Heart left ventricle (tissue), 16 donors: ENCODE data around the gene NAIF1. TPM values are rescaled to one million over a fixed set of nuclear protein-coding genes. Genes with fewer than 3 reads are reported as not detected.
A peak's percentile ranks its signal among the peaks of the same experiment; 100 is the strongest.
"Not testable (repeated sequence)": the region's sequence is repeated elsewhere in the genome, so short reads cannot be mapped to it uniquely, and the experiment has no call there.

Source experiments
- ATAC-seq, 4 donors: fragments of 200-7000 bp; cut with Tn5 transposase; one replicate each; pipeline ENCODE4 v1.9.1; 2020 to 2022; ENCODE audit warnings: moderate library complexity in 4 of 4, mild to moderate bottlenecking in 3 of 4, moderate number of reproducible peaks in 1 of 4
- DNase-seq, 5 donors: peaks; one replicate each; pipeline ENCODE4 v3.0.0-alpha.2; 2020
- H3K27ac ChIP-seq, 12 donors: fragments of 200-600 bp; sonication (generic) in 4 of 12; one replicate each; pipeline versions ENCODE4 v1.5.0 to v1.8.0; 2016 to 2022; ENCODE audit warnings: mild to moderate bottlenecking in 2 of 12
- H3K27me3 ChIP-seq, 9 donors: fragments of 200-600 bp; sonication (generic) in 2 of 9; one replicate each; pipeline versions ENCODE4 v1.5.1 to v1.8.0; 2016 to 2022; ENCODE audit warnings: mild to moderate bottlenecking in 3 of 9
- H3K36me3 ChIP-seq, 9 donors: fragments of 200-600 bp; sonication (generic) in 2 of 9; one replicate each; pipeline versions ENCODE4 v1.5.0 to v1.8.0; 2018 to 2022; ENCODE audit warnings: mild to moderate bottlenecking in 2 of 9
- H3K4me1 ChIP-seq, 12 donors: fragments of 200-600 bp; sonication (generic) in 4 of 12; one replicate each; pipeline versions ENCODE4 v1.5.0 to v1.8.0; 2016 to 2022; ENCODE audit warnings: mild to moderate bottlenecking in 3 of 12
- H3K4me3 ChIP-seq, 12 donors: fragments of 200-600 bp; sonication (generic) in 4 of 12; one replicate each; pipeline versions ENCODE4 v1.5.0 to v1.8.0; 2017 to 2022; ENCODE audit warnings: mild to moderate bottlenecking in 9 of 12, moderate library complexity in 4 of 12
- H3K9me3 ChIP-seq, 12 donors: fragments of 200-600 bp; sonication (generic) in 4 of 12; one replicate each; pipeline versions ENCODE4 v1.5.0 to v1.8.0; 2016 to 2022; ENCODE audit warnings: mild to moderate bottlenecking in 1 of 12
- POLR2A ChIP-seq, 2 donors: fragments of 450-650 bp; IDR thresholded peaks; one replicate each; pipeline ENCODE4 v1.6.1; 2017; ENCODE audit warnings: antibody characterized with exemption in 2 of 2, mild to moderate bottlenecking in 2 of 2, moderate library complexity in 2 of 2
- WGBS, 4 donors: extraction: QIAGEN DNeasy Blood & Tissue Kit in 2 of 4; methylation state at CpG; one replicate each; pipeline versions ENCODE4 v1.1.5 to v1.1.7; 2013 to 2018; 5-methylcytosine and 5-hydroxymethylcytosine counted together
- intact Hi-C, 10 donors: fragments of 100-400 bp; cut with DNase I; formaldehyde crosslinking; loops; one replicate each; pipeline versions ENCODE4 v1.11.1 to v1.14.2; 2022
- polyA plus RNA-seq, 2 donors: library from polyadenylated mRNA; stranded (reverse); fragments of 200-250 nt; gene quantifications; one replicate each; pipeline ENCODE4 v1.2.3, GENCODE V29; 2013
- total RNA-seq, 9 donors: library from RNA; depleted of rRNA in 2 of 9; stranded (reverse); fragments of >200 nt in 2 of 9; fragmentation: NEBNext Ultra II Directional in 3 of 9; extraction: Animal tissue kit (Norgen Biotek cat#: 25700) in 3 of 9; gene quantifications; one replicate each; pipeline versions ENCODE4 v1.1.0 to v1.2.4, GENCODE V29; 2016 to 2023
- TF ChIP-seq, protein P1 (sequence below), 12 donors: fragments of 200-600 bp; sonication (generic) in 4 of 12; IDR thresholded peaks; one replicate each; pipeline versions ENCODE4 v1.5.0 to v1.8.0; 2018 to 2022; ENCODE audit warnings: antibody characterized with exemption in 12 of 12, mild to moderate bottlenecking in 5 of 12
- donor health status: ischemic (EF 13 %, LVEDD 7.1; RV severe dilation, severe dysfunction).
- donor health status: healthy with polysubstance abuse.
- donor health status: DM: no; HTN: yes; CAD: no.
- donor health status: DM: no; HTN: no; CAD: no.
- donor health status: ischemic (EF 25% LVEDD 6.9; RV normal size, moderate dysfunction).
- donor health status: ischemic (EF 25% LVEDD 5.7; RV mildly dilated, moderate dysfunction).
- donor health status: healthy.
- donor health status: DM: yes; HTN: yes; CAD: no.
- donor health status: ischemic (EF 35%, LVEDD 5.7; RV mildly dilated, moderate dysfunction).
- donor health status: nonischemic (EF 11% LVEDD 7.7; RV severe dilation, severe dysfunction).
- donor health status: DM: yes; HTN: yes; CAD: no.
- donor health status: PGD.
- donor health status: ischemic (EF 29% LVEDD 5.4; RV normal size, mild dysfunction).
- donor health status: nonischemic (EF 23%, LVEDD 6.1; RV moderate dilation, normal function).

The NAIF1 gene
- total and polyA plus RNA-seq, 11 donors = 3.5 to 8.9 (median 6.5) TPM

DNA sequence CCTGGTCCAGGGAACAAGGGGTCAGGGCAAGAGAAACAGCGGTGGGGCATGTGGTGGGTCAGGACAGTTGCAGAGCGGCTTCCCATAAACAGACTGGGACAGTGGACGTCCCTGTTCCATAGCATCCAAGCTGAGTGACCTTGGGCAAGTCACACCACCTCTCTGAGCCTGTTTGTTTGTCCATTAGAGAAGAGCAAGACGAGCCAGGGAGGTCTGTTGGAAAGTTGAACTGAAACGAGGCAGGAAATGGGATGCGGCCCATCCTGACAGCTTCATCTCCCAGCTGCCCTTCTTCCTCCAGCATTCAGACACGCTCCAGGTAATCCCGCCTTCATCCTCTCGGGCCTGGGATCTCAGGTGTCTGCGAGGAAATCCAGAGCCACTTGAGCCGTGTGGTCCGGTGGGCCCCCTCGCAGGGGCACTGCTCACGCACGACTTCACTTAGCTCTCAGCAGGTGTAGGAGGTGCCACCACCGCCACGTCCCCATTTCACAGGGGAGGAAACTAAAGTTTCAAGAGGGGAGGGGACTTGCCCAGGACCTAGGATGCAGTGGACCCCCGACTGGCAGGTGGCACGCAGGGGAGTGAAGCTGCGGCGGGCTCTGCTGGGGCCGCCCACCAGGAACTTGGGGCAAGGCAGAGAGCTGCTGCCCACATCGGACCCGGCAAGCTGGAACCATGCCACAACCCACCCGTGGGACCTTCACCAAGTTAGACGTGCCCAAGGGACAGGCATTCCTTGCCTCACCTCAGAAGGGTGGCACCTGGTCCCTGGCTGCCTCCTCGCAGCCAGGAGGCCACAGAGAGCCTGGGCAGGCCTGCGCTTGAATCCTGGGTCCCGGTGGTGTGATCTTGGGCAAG, 47.4 kb upstream of the NAIF1 start:
- Histone ChIP-seq H3K4me3 (no peak overlapping the region), H3K27me3 (no peaks in the 10 kb centered on the region), H3K4me1 (peaks cover 0 to 10% (median 6%) of the 10 kb centered on the region in 12 donors), H3K9me3 (no peaks in the 10 kb centered on the region), H3K27ac (no peak overlapping the region), H3K36me3 (peaks cover 0 to 24% (median 11%) of the 10 kb centered on the region in 9 donors)
- DNase-seq = peak in 3 of 5 donors; percentile 21 to 53 (median 26)
- WGBS, 4 donors = 83 to 87% (median 85%) methylated on average over 14 to 29 of the region's 29 CpGs
- TF ChIP-seq POLR2A (IDR thresholded peaks at IDR 0.05) = no peak
- ATAC-seq = no peak
- intact Hi-C loops = loop anchor here in 6 of 10 donors (5.0 kb wide), 3 partner anchors 32 to 172 kb away; no protein-coding TSS in a partner anchor

- intact Hi-C loops = no loop called here
- peak in 3 of 5 donors; percentile 11 to 24 (median 22) for DNase-seq
These were observed 46.6 kb upstream of the NAIF1 start for GRCh38 chr9:128113526-128114325.

GRCh38 chr9:128111726-128112125, 44.6 kb upstream of the NAIF1 start:
- intact Hi-C loops, H3K9me3 ChIP-seq: not testable (repeated sequence)

More at GRCh38 chr9:128113526-128114325, 46.6 kb upstream of the NAIF1 start:
- no peak overlapping the region for H3K4me3 ChIP-seq
- no peak for TF ChIP-seq POLR2A (IDR thresholded peaks at IDR 0.05)
- TF ChIP-seq, protein P1, sequence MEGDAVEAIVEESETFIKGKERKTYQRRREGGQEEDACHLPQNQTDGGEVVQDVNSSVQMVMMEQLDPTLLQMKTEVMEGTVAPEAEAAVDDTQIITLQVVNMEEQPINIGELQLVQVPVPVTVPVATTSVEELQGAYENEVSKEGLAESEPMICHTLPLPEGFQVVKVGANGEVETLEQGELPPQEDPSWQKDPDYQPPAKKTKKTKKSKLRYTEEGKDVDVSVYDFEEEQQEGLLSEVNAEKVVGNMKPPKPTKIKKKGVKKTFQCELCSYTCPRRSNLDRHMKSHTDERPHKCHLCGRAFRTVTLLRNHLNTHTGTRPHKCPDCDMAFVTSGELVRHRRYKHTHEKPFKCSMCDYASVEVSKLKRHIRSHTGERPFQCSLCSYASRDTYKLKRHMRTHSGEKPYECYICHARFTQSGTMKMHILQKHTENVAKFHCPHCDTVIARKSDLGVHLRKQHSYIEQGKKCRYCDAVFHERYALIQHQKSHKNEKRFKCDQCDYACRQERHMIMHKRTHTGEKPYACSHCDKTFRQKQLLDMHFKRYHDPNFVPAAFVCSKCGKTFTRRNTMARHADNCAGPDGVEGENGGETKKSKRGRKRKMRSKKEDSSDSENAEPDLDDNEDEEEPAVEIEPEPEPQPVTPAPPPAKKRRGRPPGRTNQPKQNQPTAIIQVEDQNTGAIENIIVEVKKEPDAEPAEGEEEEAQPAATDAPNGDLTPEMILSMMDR (IDR thresholded peaks at IDR 0.05) = no peak
- no peak overlapping the region for H3K27ac ChIP-seq
- H3K4me1 ChIP-seq = peaks cover 0 to 17% (median 7%) of the 10 kb centered on the region in 12 donors
- WGBS, 4 donors = 93 to 100% (median 95%) methylated on average over 12 of the region's 12 CpGs
- H3K9me3 ChIP-seq = no peaks in the 10 kb centered on the region
- H3K36me3 ChIP-seq = peaks cover 0 to 24% (median 16%) of the 10 kb centered on the region in 9 donors
- ATAC-seq = no peak
- no peaks in the 10 kb centered on the region for H3K27me3 ChIP-seq

GRCh38 chr9:128109050-128109709, 42.1 kb upstream of the NAIF1 start:
- no peak overlapping the region for H3K4me3 ChIP-seq
- H3K27me3 ChIP-seq = no peaks in the 10 kb centered on the region
- H3K4me1 ChIP-seq = peaks cover 0 to 13% (median 0%) of the 10 kb centered on the region in 12 donors
- peak in 3 of 5 donors; percentile 16 to 26 (median 17) for DNase-seq
- TF ChIP-seq, protein P1 (IDR thresholded peaks at IDR 0.05) = no peak
- no peak for TF ChIP-seq POLR2A (IDR thresholded peaks at IDR 0.05)
- intact Hi-C loops = no loop called here
- no peaks in the 10 kb centered on the region for H3K9me3 ChIP-seq
- WGBS, 4 donors = 62 to 70% (median 65%) methylated on average over 20 of the region's 20 CpGs
- peak in 2 of 4 donors; percentile 8 to 19 for ATAC-seq
- H3K27ac ChIP-seq = no peak overlapping the region
- peaks cover 4 to 64% (median 52%) of the 10 kb centered on the region in 9 donors for H3K36me3 ChIP-seq

More at GRCh38 chr9:128111726-128112125, 44.6 kb upstream of the NAIF1 start:
- not testable (repeated sequence) for H3K4me1 ChIP-seq, H3K27ac ChIP-seq, H3K27me3 ChIP-seq, ATAC-seq, H3K4me3 ChIP-seq
- 85 to 91% (median 86%) methylated on average over 12 of the region's 12 CpGs for WGBS, 4 donors
- H3K36me3 ChIP-seq = peaks cover 4 to 43% (median 36%) of the 10 kb centered on the region in 9 donors
- DNase-seq = peak in 2 of 5 donors; percentile 5 to 40
